H9 (cell line): Measurements from ENCODE around the gene SNX15. TPM values are rescaled to one million over a fixed set of nuclear protein-coding genes. Genes with fewer than 3 reads are reported as not detected.
A peak's percentile ranks its signal among the peaks of the same experiment; 100 is the strongest.

Source experiments
- DNase-seq: peaks from one replicate; pipeline ENCODE4 v3.0.0-alpha.2; 2017
- H2AFZ ChIP-seq: one replicate; pipeline ENCODE4 v1.6.1; 2013; ENCODE audit warnings: mild to moderate bottlenecking, low read length, control low read depth, moderate library complexity
- H2AK5ac ChIP-seq: 2 replicates; pipeline ENCODE4 v1.6.1; 2013; ENCODE audit warnings: low read length, control low read depth, mixed read lengths; ENCODE audit not compliant: insufficient read length
- H2BK120ac ChIP-seq: one replicate; pipeline ENCODE4 v1.6.1; 2013; ENCODE audit warnings: low read depth, mild to moderate bottlenecking, low read length, control low read depth, inconsistent platforms; ENCODE audit not compliant: poor library complexity, severe bottlenecking
- H2BK12ac ChIP-seq: 2 replicates; pipeline ENCODE4 v1.6.1; 2013; ENCODE audit warnings: low read length, control low read depth, mixed read lengths, low read depth; ENCODE audit not compliant: insufficient read length
- H2BK15ac ChIP-seq: 2 replicates; pipeline ENCODE4 v1.6.1; 2013; ENCODE audit warnings: low read depth, low read length, control low read depth
- H2BK20ac ChIP-seq: one replicate; pipeline ENCODE4 v1.6.1; 2013; ENCODE audit warnings: low read depth, mild to moderate bottlenecking, low read length, control low read depth, inconsistent platforms; ENCODE audit not compliant: poor library complexity, severe bottlenecking
- H2BK5ac ChIP-seq: 2 replicates; pipeline ENCODE4 v1.6.1; 2013; ENCODE audit warnings: low read length, control low read depth, mixed read lengths; ENCODE audit not compliant: insufficient read length
- H3K14ac ChIP-seq: 2 replicates; pipeline ENCODE4 v1.6.1; 2013; ENCODE audit warnings: low read length, control low read depth; ENCODE audit not compliant: insufficient read depth
- H3K18ac ChIP-seq: 2 replicates; pipeline ENCODE4 v1.6.1; 2013; ENCODE audit warnings: low read depth, mild to moderate bottlenecking, mixed read lengths, low read length, control low read depth; ENCODE audit not compliant: insufficient read length
- H3K23ac ChIP-seq: 2 replicates; pipeline ENCODE4 v1.6.1; 2013; ENCODE audit warnings: low read length, control low read depth, mixed read lengths, low read depth; ENCODE audit not compliant: insufficient read length
- H3K23me2 ChIP-seq: 2 replicates; pipeline ENCODE4 v1.6.1; 2013; ENCODE audit warnings: low read depth, mild to moderate bottlenecking, mixed read lengths, low read length, control low read depth; ENCODE audit not compliant: insufficient read length, poor library complexity, severe bottlenecking
- H3K27ac ChIP-seq: 2 replicates; pipeline ENCODE4 v1.5.1; 2013; ENCODE audit warnings: low read length, control low read depth, mixed read lengths, low read depth; ENCODE audit not compliant: insufficient read length
- H3K27me3 ChIP-seq: 2 replicates; pipeline ENCODE4 v1.6.1; 2013; ENCODE audit warnings: low read length, control low read depth, inconsistent platforms; ENCODE audit not compliant: insufficient read depth
- H3K4ac ChIP-seq: 2 replicates; pipeline ENCODE4 v1.6.1; 2013; ENCODE audit warnings: low read depth, mild to moderate bottlenecking, control low read depth, inconsistent platforms, low read length, moderate library complexity
- H3K4me1 ChIP-seq: 2 replicates; pipeline ENCODE4 v1.6.1; 2013; ENCODE audit warnings: low read length, control low read depth, inconsistent platforms; ENCODE audit not compliant: insufficient read depth
- H3K4me2 ChIP-seq: 2 replicates; pipeline ENCODE4 v1.6.1; 2013; ENCODE audit warnings: low read length, control low read depth, mixed read lengths; ENCODE audit not compliant: insufficient read length, insufficient read depth
- H3K56ac ChIP-seq: 2 replicates; pipeline ENCODE4 v1.6.1; 2013; ENCODE audit warnings: low read depth, mild to moderate bottlenecking, mixed read lengths, low read length, control low read depth; ENCODE audit not compliant: insufficient read length
- H3K79me1 ChIP-seq: 2 replicates; pipeline ENCODE4 v1.6.1; 2013; ENCODE audit warnings: low read depth, mild to moderate bottlenecking, moderate library complexity, low read length, control low read depth, inconsistent platforms; ENCODE audit not compliant: insufficient read depth, poor library complexity, severe bottlenecking
- H3K79me2 ChIP-seq: 2 replicates; pipeline ENCODE4 v1.6.1; 2013; ENCODE audit warnings: low read length, control low read depth, inconsistent platforms; ENCODE audit not compliant: insufficient read depth
- H3K9ac ChIP-seq: 2 replicates; pipeline ENCODE4 v1.6.1; 2013; ENCODE audit warnings: low read length, control low read depth, mixed read lengths; ENCODE audit not compliant: insufficient read length; ENCODE audit errors: extremely low read depth
- H3K9me3 ChIP-seq: one replicate; pipeline ENCODE4 v1.6.1; 2013; ENCODE audit warnings: low read depth, low read length, inconsistent platforms; ENCODE audit not compliant: control insufficient read depth
- H3T11ph ChIP-seq: one replicate; pipeline ENCODE4 v1.6.1; 2013; ENCODE audit warnings: mild to moderate bottlenecking, low read length, control low read depth, inconsistent platforms
- H4K20me1 ChIP-seq: one replicate; pipeline ENCODE4 v1.6.1; 2013; ENCODE audit not compliant: control insufficient read depth, insufficient read length, insufficient read depth
- H4K5ac ChIP-seq: 2 replicates; pipeline ENCODE4 v1.6.1; 2013; ENCODE audit warnings: low read depth, mild to moderate bottlenecking, mixed read lengths, low read length, control low read depth; ENCODE audit not compliant: insufficient read length
- H4K8ac ChIP-seq: replicated peaks from 2 replicates; pipeline ENCODE4 v1.6.1; 2013; ENCODE audit warnings: low read length, control low read depth, mixed read lengths, low read depth; ENCODE audit not compliant: insufficient read length
- H4K91ac ChIP-seq: 2 replicates; pipeline ENCODE4 v1.6.1; 2013; ENCODE audit warnings: low read depth, mild to moderate bottlenecking, moderate library complexity, mixed read lengths, low read length, control low read depth; ENCODE audit not compliant: insufficient read length
- H3K27ac Mint-ChIP-seq, 3 experiments: 2 replicates in 2 of 3; 3 replicates in 1 of 3; pipeline ENCODE4 v1.8.0; 2020 to 2021; ENCODE audit warnings: mixed read lengths in 3 of 3, mild to moderate bottlenecking in 1 of 3, moderate library complexity in 1 of 3
- H3K27me3 Mint-ChIP-seq: 2 replicates; pipeline ENCODE4 v1.8.0; 2021; ENCODE audit warnings: low read depth, mild to moderate bottlenecking, moderate library complexity, mixed read lengths
- H3K36me3 Mint-ChIP-seq, 3 experiments: 2 replicates in 2 of 3; 3 replicates in 1 of 3; pipeline ENCODE4 v1.8.0; 2020 to 2021; ENCODE audit warnings: low read depth in 3 of 3, mixed read lengths in 3 of 3; ENCODE audit not compliant: insufficient read depth in 1 of 3
- H3K4me1 Mint-ChIP-seq, 2 experiments: 2 replicates each; pipeline ENCODE4 v1.8.0; 2020; ENCODE audit warnings: mixed read lengths in 2 of 2
- H3K4me3 Mint-ChIP-seq, 2 experiments: 2 replicates in 1 of 2; 3 replicates in 1 of 2; pipeline ENCODE4 v1.8.0; 2020 to 2021; ENCODE audit warnings: mild to moderate bottlenecking in 2 of 2, mixed read lengths in 2 of 2, moderate library complexity in 1 of 2
- H3K9me3 Mint-ChIP-seq, 2 experiments: 2 replicates in 1 of 2; 3 replicates in 1 of 2; pipeline ENCODE4 v1.8.0; 2020; ENCODE audit warnings: mild to moderate bottlenecking in 2 of 2, mixed read lengths in 2 of 2, moderate library complexity in 1 of 2
- WGBS: extraction: QIAGEN DNeasy Blood & Tissue Kit; methylation state at CpG from one replicate; pipeline ENCODE4 v1.1.7; 2013; ENCODE audit warnings: missing lambda C conversion rate, low lambda C conversion rate, mixed read lengths; ENCODE audit not compliant: insufficient read length; ENCODE audit errors: extremely low coverage; 5-methylcytosine and 5-hydroxymethylcytosine counted together
- total RNA-seq: library from RNA; stranded (reverse); gene quantifications from 2 replicates; pipeline ENCODE4 v1.2.1, GENCODE V29; 2021
- TF ChIP-seq, protein P1 (sequence below): fragments of 200-600 bp; sonication (generic); conservative IDR thresholded peaks from 3 replicates; pipeline ENCODE4 v1.8.0; 2021; ENCODE audit warnings: antibody characterized with exemption, mild to moderate bottlenecking

SNX15 gene
- total RNA-seq, 1 experiment from 2014 or later = 24.3 TPM

DNA sequence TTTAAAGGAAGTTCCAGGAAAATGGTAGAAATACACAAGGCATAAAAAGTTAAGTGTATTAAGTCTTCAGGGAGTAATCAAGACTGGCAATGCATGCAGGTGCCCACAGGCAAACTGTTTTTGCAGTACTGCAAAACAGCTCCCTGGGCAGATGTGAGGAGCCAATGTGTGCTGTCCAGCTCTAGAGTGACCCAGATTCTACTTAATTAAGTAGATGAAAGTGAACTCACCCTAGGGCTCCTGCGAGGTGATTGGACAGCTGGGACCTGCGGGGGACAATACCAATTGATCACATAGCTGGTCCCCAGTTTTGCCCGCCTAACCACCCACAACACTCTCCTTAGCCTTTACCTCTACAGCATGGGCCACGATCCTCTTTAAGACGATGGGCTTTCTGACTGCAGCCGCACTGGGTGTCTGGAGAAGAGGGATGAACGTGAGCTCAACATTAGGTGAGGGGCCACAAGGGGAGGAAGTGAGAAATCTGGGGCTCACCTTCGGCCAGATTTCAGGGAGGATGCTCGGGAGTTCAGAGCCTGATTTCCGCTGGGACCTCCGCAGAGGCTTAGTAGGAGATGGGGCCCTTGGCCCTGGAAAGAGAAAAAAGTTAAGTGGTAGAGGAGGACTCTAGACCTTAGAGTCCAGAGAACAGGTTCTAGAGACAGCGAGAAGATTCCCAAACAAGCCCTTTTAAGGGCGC is 56.0 kb downstream of the SNX15 start:
- Histone ChIP-seq H3K18ac (peak overlapping the region; percentile 56), H3K23me2 (peaks cover 12% of the 10 kb centered on the region), H3K4me2 (peak overlapping the region; percentile 79), H4K8ac (no peak overlapping the region), H2BK5ac (no peak overlapping the region), H3K27ac (no peak overlapping the region), H3K9ac (peak overlapping the region; percentile 93), H3T11ph (no peak overlapping the region), H2AFZ (no peak overlapping the region), H3K9me3 (no peaks in the 10 kb centered on the region), H3K27me3 (no peaks in the 10 kb centered on the region), H2BK12ac (no peak overlapping the region), H3K14ac (peak overlapping the region; percentile 62; the same call in 1 of the 2 replicates), H3K23ac (no peak overlapping the region), H2BK15ac (no peak overlapping the region), H3K79me2 (peaks cover 8% of the 10 kb centered on the region; the same call in 1 of the 2 replicates), H4K5ac (no peak overlapping the region), H4K20me1 (peaks cover 3% of the 10 kb centered on the region), H3K4ac (no peak overlapping the region; the same call in 1 of the 2 replicates), H2BK20ac (no peak overlapping the region), H2BK120ac (no peak overlapping the region), H3K4me1 (no peaks in the 10 kb centered on the region), H2AK5ac (no peak overlapping the region), H3K56ac (no peak overlapping the region), H4K91ac (no peak overlapping the region), H3K79me1 (peaks cover 5% of the 10 kb centered on the region)
- TF ChIP-seq, protein P1, sequence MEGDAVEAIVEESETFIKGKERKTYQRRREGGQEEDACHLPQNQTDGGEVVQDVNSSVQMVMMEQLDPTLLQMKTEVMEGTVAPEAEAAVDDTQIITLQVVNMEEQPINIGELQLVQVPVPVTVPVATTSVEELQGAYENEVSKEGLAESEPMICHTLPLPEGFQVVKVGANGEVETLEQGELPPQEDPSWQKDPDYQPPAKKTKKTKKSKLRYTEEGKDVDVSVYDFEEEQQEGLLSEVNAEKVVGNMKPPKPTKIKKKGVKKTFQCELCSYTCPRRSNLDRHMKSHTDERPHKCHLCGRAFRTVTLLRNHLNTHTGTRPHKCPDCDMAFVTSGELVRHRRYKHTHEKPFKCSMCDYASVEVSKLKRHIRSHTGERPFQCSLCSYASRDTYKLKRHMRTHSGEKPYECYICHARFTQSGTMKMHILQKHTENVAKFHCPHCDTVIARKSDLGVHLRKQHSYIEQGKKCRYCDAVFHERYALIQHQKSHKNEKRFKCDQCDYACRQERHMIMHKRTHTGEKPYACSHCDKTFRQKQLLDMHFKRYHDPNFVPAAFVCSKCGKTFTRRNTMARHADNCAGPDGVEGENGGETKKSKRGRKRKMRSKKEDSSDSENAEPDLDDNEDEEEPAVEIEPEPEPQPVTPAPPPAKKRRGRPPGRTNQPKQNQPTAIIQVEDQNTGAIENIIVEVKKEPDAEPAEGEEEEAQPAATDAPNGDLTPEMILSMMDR = no peak
- H3K4me3 Mint-ChIP-seq = peak overlapping the region; percentile 97 to 99
- H3K36me3 Mint-ChIP-seq = peaks cover 32 to 66% (median 65%) of the 10 kb centered on the region in 3 experiments
- H3K9me3 Mint-ChIP-seq = no peaks in the 10 kb centered on the region; a peak in 1 of 5 replicates
- peaks cover 15 to 22% of the 10 kb centered on the region in 2 experiments for H3K4me1 Mint-ChIP-seq
- H3K27me3 Mint-ChIP-seq = no peaks in the 10 kb centered on the region
- WGBS = no CpG with 5 or more reads among the region's 13 CpGs
- H3K27ac Mint-ChIP-seq = peak overlapping the region; percentile 98 to 100 (median 99)
- no peak for DNase-seq
